ENCODE measurements around the gene NDUFA7. TPM values are rescaled to one million over a fixed set of nuclear protein-coding genes. Genes with fewer than 3 reads are reported as not detected.

Gene NDUFA7
- total RNA-seq, 4 donors from 2014 or later, result 75.3 to 129 (median 87.7) TPM

GRCh38 chr19:8366121-8366581 lies 45.0 kb upstream of the NDUFA7 start:
- ATAC-seq (no peak), DNase-seq (no peak)
- no peaks in the 10 kb centered on the region for H3K27me3 ChIP-seq
- H3K4me3 ChIP-seq, result peak overlapping the region; percentile 47 to 87 (median 78)
- in situ Hi-C loops (cut with MboI; ENCODE audit: low sequenced_read_pairs in 4 of 4) (no loop called here), intact Hi-C loops (cut with DNase I; ENCODE audit: low total_unique reads) (no loop called here)
- H3K4me1 ChIP-seq, result peaks cover 49 to 65% of the 10 kb centered on the region in 2 donors
- TF ChIP-seq CTCF (IDR thresholded peaks at IDR 0.05 in 4 of 5, conservative IDR thresholded peaks at IDR 0.05 in 1 of 5) (no peak), POLR2A (IDR thresholded peaks at IDR 0.05) (no peak)
- no peaks in the 10 kb centered on the region for H3K9me3 ChIP-seq
- peak overlapping the region; percentile 66 to 99 (median 88) for H3K27ac ChIP-seq
- H3K36me3 ChIP-seq, result peaks cover 0 to 8% of the 10 kb centered on the region in 2 donors

- intact Hi-C loops (cut with DNase I; ENCODE audit: low total_unique reads), result no loop called here
- ATAC-seq, result peak; percentile 22 to 29
These were observed 42.9 kb upstream of the NDUFA7 start, which contains the start of gene ANGPTL4 for GRCh38 chr19:8363803-8364771. Gene ANGPTL4 (plus strand): TSS chr19:8364155. CDS start chr19:8364322, 167 bp downstream.

GRCh38 chr19:8361921-8362793 lies 41.0 kb upstream of the NDUFA7 start:
- intact Hi-C loops (cut with DNase I; ENCODE audit: low total_unique reads), result loop anchor here (1.0 kb wide), 1 partner anchor 28 kb away; the partner anchor contains the start of gene RAB11B
- peak overlapping the region; percentile 35 to 80 (median 59) for H3K4me3 ChIP-seq
- H3K27me3 ChIP-seq, result no peaks in the 10 kb centered on the region
- in situ Hi-C loops (cut with MboI; ENCODE audit: low sequenced_read_pairs in 4 of 4), result no loop called here
- no peaks in the 10 kb centered on the region for H3K9me3 ChIP-seq
- H3K27ac ChIP-seq, result peak overlapping the region; percentile 89 to 99 (median 95)
- ATAC-seq (peak; percentile 88 to 93), DNase-seq (peak; percentile 97 to 99)
- H3K36me3 ChIP-seq, result no peaks in the 10 kb centered on the region
- TF ChIP-seq POLR2A (IDR thresholded peaks at IDR 0.05) (no peak), CTCF (IDR thresholded peaks at IDR 0.05 in 4 of 5, conservative IDR thresholded peaks at IDR 0.05 in 1 of 5) (no peak)
- H3K4me1 ChIP-seq, result peaks cover 36 to 63% of the 10 kb centered on the region in 2 donors

More at GRCh38 chr19:8363803-8364771, 42.9 kb upstream of the NDUFA7 start, which contains the start of gene ANGPTL4:
- peak; percentile 68 to 78 for DNase-seq
- Histone ChIP-seq H3K27ac (peak within 1 kb of the TSS; percentile 89 to 99 (median 95)), H3K9me3 (no peaks in the 10 kb centered on the region), H3K36me3 (no peaks in the 10 kb centered on the region), H3K4me3 (peak within 1 kb of the TSS; percentile 73 to 87 (median 78)), H3K4me1 (peaks cover 52 to 78% of the 10 kb centered on the region in 2 donors), H3K27me3 (no peaks in the 10 kb centered on the region)
- in situ Hi-C loops (cut with MboI; ENCODE audit: low sequenced_read_pairs in 4 of 4), result no loop called here
- TF ChIP-seq POLR2A (IDR thresholded peaks at IDR 0.05) (peak; percentile 84 to 87), CTCF (IDR thresholded peaks at IDR 0.05 in 4 of 5, conservative IDR thresholded peaks at IDR 0.05 in 1 of 5) (peak in 3 of 5 experiments; percentile 24 to 40 (median 36))

- ATAC-seq (no peak), DNase-seq (no peak)
- no peak for TF ChIP-seq POLR2A (IDR thresholded peaks at IDR 0.05)
- Histone ChIP-seq H3K27me3 (no peaks in the 10 kb centered on the region), H3K27ac (no peak overlapping the region), H3K4me3 (no peak overlapping the region), H3K4me1 (peaks cover 27 to 45% of the 10 kb centered on the region in 2 donors), H3K36me3 (no peaks in the 10 kb centered on the region), H3K9me3 (peaks cover 0 to 5% (median 0%) of the 10 kb centered on the region in 3 donors)
- intact Hi-C loops (cut with DNase I; ENCODE audit: low total_unique reads) (no loop called here), in situ Hi-C loops (cut with MboI; ENCODE audit: low sequenced_read_pairs in 4 of 4) (no loop called here)
These were observed 39.0 kb upstream of the NDUFA7 start for GRCh38 chr19:8360196-8360595.

All from gastrocnemius medialis (tissue), 4 donors.